Measurements from ENCODE around the gene TIMM10. TPM values are rescaled to one million over a fixed set of nuclear protein-coding genes. Genes with fewer than 3 reads are reported as not detected.

The TIMM10 gene
- total RNA-seq, 1 donor from 2014 or later, result 43.1 TPM

GRCh38 chr11:57499413-57499982, 31.1 kb downstream of the TIMM10 start:
- TF ChIP-seq CTCF (conservative IDR thresholded peaks at IDR 0.05; ENCODE audit: low read depth, low read length), result no peak
- DNase-seq (ENCODE audit: low read depth), result no peak
- peak overlapping the region; percentile 49 for H3K4me3 ChIP-seq (ENCODE audit: low read depth, low read length)

- H3K4me3 ChIP-seq (ENCODE audit: low read depth, low read length), result no peak overlapping the region
- no peak for TF ChIP-seq CTCF (conservative IDR thresholded peaks at IDR 0.05; ENCODE audit: low read depth, low read length)
- DNase-seq (ENCODE audit: low read depth), result no peak
Measured at GRCh38 chr11:57498540-57498939, 32.0 kb downstream of the TIMM10 start.

GRCh38 chr11:57497303-57498247, 33.0 kb downstream of the TIMM10 start:
- DNase-seq (ENCODE audit: low read depth), result no peak
- no peak for TF ChIP-seq CTCF (conservative IDR thresholded peaks at IDR 0.05; ENCODE audit: low read depth, low read length)
- H3K4me3 ChIP-seq (ENCODE audit: low read depth, low read length), result no peak overlapping the region

- H3K4me3 ChIP-seq (ENCODE audit: low read depth, low read length), result no peak overlapping the region
- no peak for TF ChIP-seq CTCF (conservative IDR thresholded peaks at IDR 0.05; ENCODE audit: low read depth, low read length)
- no peak for DNase-seq (ENCODE audit: low read depth)
Measured at GRCh38 chr11:57496109-57496820, 34.3 kb downstream of the TIMM10 start.

GRCh38 chr11:57493507-57494503, 36.7 kb downstream of the TIMM10 start:
- no peak for DNase-seq (ENCODE audit: low read depth)
- TF ChIP-seq CTCF (conservative IDR thresholded peaks at IDR 0.05; ENCODE audit: low read depth, low read length), result peak; percentile 97
- H3K4me3 ChIP-seq (ENCODE audit: low read depth, low read length), result no peak overlapping the region
